IPS-18c (cell line): ENCODE data around the gene SRGAP1.

Source experiments
- H3K4me3 ChIP-seq: 2 replicates; pipeline ENCODE4 v1.7.0; 2013; ENCODE audit warnings: low read depth, mild to moderate bottlenecking, low read length, moderate library complexity; ENCODE audit not compliant: insufficient read depth
- H3K9me3 ChIP-seq: one replicate; pipeline ENCODE4 v1.6.1; 2013; ENCODE audit warnings: mild to moderate bottlenecking, low read length, moderate library complexity; ENCODE audit not compliant: control insufficient read depth, insufficient read depth

Gene SRGAP1

GRCh38 chr12:63888908-63889635, 44.6 kb downstream of the SRGAP1 start:
- H3K9me3 ChIP-seq: no peaks in the 10 kb centered on the region
- H3K4me3 ChIP-seq: no peak overlapping the region

- no peaks in the 10 kb centered on the region for H3K9me3 ChIP-seq
These were observed 45.4 kb downstream of the SRGAP1 start for GRCh38 chr12:63889721-63890509.

GRCh38 chr12:63893170-63893569, 48.7 kb downstream of the SRGAP1 start:
- Histone ChIP-seq H3K9me3 (no peaks in the 10 kb centered on the region), H3K4me3 (no peak overlapping the region)

More at GRCh38 chr12:63889721-63890509, 45.4 kb downstream of the SRGAP1 start:
- H3K4me3 ChIP-seq: no peak overlapping the region

GRCh38 chr12:63894132-63894531, 49.6 kb downstream of the SRGAP1 start:
- H3K4me3 ChIP-seq: no peak overlapping the region
- H3K9me3 ChIP-seq: no peaks in the 10 kb centered on the region

- H3K9me3 ChIP-seq: no peaks in the 10 kb centered on the region
- H3K4me3 ChIP-seq: no peak overlapping the region
These were observed 51.3 kb downstream of the SRGAP1 start for GRCh38 chr12:63895841-63896240.

GRCh38 chr12:63897931-63898330, 53.4 kb downstream of the SRGAP1 start:
- Histone ChIP-seq H3K9me3 (no peaks in the 10 kb centered on the region), H3K4me3 (no peak overlapping the region)

GRCh38 chr12:63898764-63899337, 54.4 kb downstream of the SRGAP1 start:
- Histone ChIP-seq H3K9me3 (no peaks in the 10 kb centered on the region), H3K4me3 (no peak overlapping the region)

- Histone ChIP-seq H3K9me3 (no peaks in the 10 kb centered on the region), H3K4me3 (no peak overlapping the region)
These were observed 54.9 kb downstream of the SRGAP1 start for GRCh38 chr12:63899396-63899795.

GRCh38 chr12:63900922-63901793, 56.7 kb downstream of the SRGAP1 start:
- Histone ChIP-seq H3K4me3 (no peak overlapping the region), H3K9me3 (no peaks in the 10 kb centered on the region)

- Histone ChIP-seq H3K4me3 (no peak overlapping the region), H3K9me3 (no peaks in the 10 kb centered on the region)
These were observed 60.2 kb downstream of the SRGAP1 start for GRCh38 chr12:63904653-63905052.

GRCh38 chr12:63905544-63905943, 61.0 kb downstream of the SRGAP1 start:
- no peaks in the 10 kb centered on the region for H3K9me3 ChIP-seq
- no peak overlapping the region for H3K4me3 ChIP-seq

- Histone ChIP-seq H3K4me3 (no peak overlapping the region), H3K9me3 (no peaks in the 10 kb centered on the region)
These were observed 62.4 kb downstream of the SRGAP1 start for GRCh38 chr12:63906876-63907275.

GRCh38 chr12:63907561-63907960, 63.1 kb downstream of the SRGAP1 start:
- Histone ChIP-seq H3K4me3 (no peak overlapping the region), H3K9me3 (no peaks in the 10 kb centered on the region)

- H3K9me3 ChIP-seq: no peaks in the 10 kb centered on the region
- no peak overlapping the region for H3K4me3 ChIP-seq
These were observed 65.2 kb downstream of the SRGAP1 start for GRCh38 chr12:63909746-63910145.

- H3K4me3 ChIP-seq: no peak overlapping the region
- H3K9me3 ChIP-seq: no peaks in the 10 kb centered on the region
These were observed 66.8 kb downstream of the SRGAP1 start for GRCh38 chr12:63911341-63911740.

- no peak overlapping the region for H3K4me3 ChIP-seq
These were observed 68.2 kb downstream of the SRGAP1 start for GRCh38 chr12:63912651-63913050.

GRCh38 chr12:63913929-63914328, 69.4 kb downstream of the SRGAP1 start:
- Histone ChIP-seq H3K4me3 (no peak overlapping the region), H3K9me3 (no peaks in the 10 kb centered on the region)

More at GRCh38 chr12:63912651-63913050, 68.2 kb downstream of the SRGAP1 start:
- no peaks in the 10 kb centered on the region for H3K9me3 ChIP-seq
